Smooth muscle cell (in vitro differentiated cells): Measurements from ENCODE around the gene PROM1. TPM values are rescaled to one million over a fixed set of nuclear protein-coding genes. Genes with fewer than 3 reads are reported as not detected.

Experiments used
- DNase-seq: peaks from one replicate; lab custom pipeline; 2025; ENCODE audit not compliant: unreplicated experiment; lab: John Stamatoyannopoulos, UW
- H2AFZ ChIP-seq: fragments of 200-600 bp; sonication (generic); 2 replicates; pipeline ENCODE4 v1.6.0; 2016; ENCODE audit warnings: antibody characterized with exemption, low read depth, mild to moderate bottlenecking
- H3F3A ChIP-seq: fragments of 200-600 bp; sonication (generic); 2 replicates; pipeline ENCODE4 v1.6.0; 2017; ENCODE audit warnings: antibody characterized with exemption, low read depth
- H3K27ac ChIP-seq: fragments of 200-600 bp; sonication (generic); 2 replicates; pipeline ENCODE4 v1.5.1; 2016; ENCODE audit warnings: low read depth, mild to moderate bottlenecking
- H3K27me3 ChIP-seq: fragments of 200-600 bp; sonication (generic); 2 replicates; pipeline ENCODE4 v1.6.1; 2016; ENCODE audit warnings: low read depth, mild to moderate bottlenecking
- H3K36me3 ChIP-seq: fragments of 200-600 bp; sonication (generic); 2 replicates; pipeline ENCODE4 v1.5.1; 2016; ENCODE audit warnings: low read depth
- H3K4me1 ChIP-seq: fragments of 200-600 bp; sonication (generic); 2 replicates; pipeline ENCODE4 v1.5.1; 2016; ENCODE audit warnings: low read depth
- H3K4me2 ChIP-seq: fragments of 200-600 bp; sonication (generic); 2 replicates; pipeline ENCODE4 v1.6.0; 2016; ENCODE audit warnings: mild to moderate bottlenecking
- H3K4me3 ChIP-seq: fragments of 200-600 bp; sonication (generic); 2 replicates; pipeline ENCODE4 v1.5.1; 2016; ENCODE audit warnings: mild to moderate bottlenecking
- H3K79me2 ChIP-seq: fragments of 200-600 bp; sonication (generic); 2 replicates; pipeline ENCODE4 v1.6.0; 2016; ENCODE audit warnings: low read depth, mild to moderate bottlenecking
- H3K9ac ChIP-seq: fragments of 200-600 bp; sonication (generic); 2 replicates; pipeline ENCODE4 v1.6.0; 2016; ENCODE audit warnings: low read depth
- H3K9me3 ChIP-seq: fragments of 200-600 bp; sonication (generic); replicated peaks from 2 replicates; pipeline ENCODE4 v1.5.1; 2016; ENCODE audit warnings: low read depth
- H4K20me1 ChIP-seq: fragments of 200-600 bp; sonication (generic); 2 replicates; pipeline ENCODE4 v1.6.0; 2016; ENCODE audit warnings: low read depth
- WGBS: methylation state at CpG from one replicate; pipeline ENCODE4 v1.1.7; 2016; ENCODE audit warnings: low lambda C conversion rate; 5-methylcytosine and 5-hydroxymethylcytosine counted together
- polyA plus RNA-seq: library from polyadenylated mRNA; unstranded; fragments of >200 nt; fragmentation: Nextera tagmentation; extraction: Ambion mirVana; gene quantifications from 2 replicates; pipeline ENCODE4 v1.2.1, GENCODE V29; 2016
- total RNA-seq: library from RNA; depleted of rRNA; stranded (reverse); fragments of >200 nt; gene quantifications from 2 replicates; pipeline ENCODE4 v1.2.3, GENCODE V29; 2014
- TF ChIP-seq, protein P1 (sequence below): fragments of 200-600 bp; sonication (generic); IDR thresholded peaks from 2 replicates; pipeline ENCODE4 v1.5.1; 2017; ENCODE audit warnings: borderline replicate concordance, mild to moderate bottlenecking, antibody characterized with exemption; ENCODE audit not compliant: insufficient read depth, poor library complexity, severe bottlenecking

PROM1 gene
- total and polyA plus RNA-seq, 2 experiments from 2014 or later, result 0.56 to 1.7 TPM

DNA sequence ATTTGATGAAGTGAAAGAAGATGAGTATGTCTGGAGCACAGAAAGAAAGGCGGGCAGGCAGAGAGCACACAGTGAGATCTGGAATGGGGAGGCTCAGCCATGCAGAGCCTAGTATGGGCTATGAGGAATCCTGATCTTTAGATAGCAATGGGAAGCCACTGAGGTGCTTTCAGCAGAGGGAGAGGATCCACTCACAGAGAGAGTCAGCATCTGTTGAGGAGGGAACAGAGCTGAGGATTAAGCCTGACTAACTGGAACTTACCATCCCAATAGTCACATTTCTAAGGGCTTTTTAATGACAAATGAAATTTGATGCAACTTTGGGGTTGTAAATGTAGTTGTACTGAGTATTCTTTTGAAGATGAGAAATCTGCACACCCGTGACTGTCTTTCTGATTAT, 100.2 kb downstream of the PROM1 start:
- WGBS, result 78% methylated on average over 2 of the region's 2 CpGs
- no peaks in the 10 kb centered on the region for H3K79me2 ChIP-seq
- H3K4me2 ChIP-seq, result no peak overlapping the region
- no peaks in the 10 kb centered on the region for H3F3A ChIP-seq
- no peak overlapping the region for H3K4me3 ChIP-seq
- TF ChIP-seq, protein P1, sequence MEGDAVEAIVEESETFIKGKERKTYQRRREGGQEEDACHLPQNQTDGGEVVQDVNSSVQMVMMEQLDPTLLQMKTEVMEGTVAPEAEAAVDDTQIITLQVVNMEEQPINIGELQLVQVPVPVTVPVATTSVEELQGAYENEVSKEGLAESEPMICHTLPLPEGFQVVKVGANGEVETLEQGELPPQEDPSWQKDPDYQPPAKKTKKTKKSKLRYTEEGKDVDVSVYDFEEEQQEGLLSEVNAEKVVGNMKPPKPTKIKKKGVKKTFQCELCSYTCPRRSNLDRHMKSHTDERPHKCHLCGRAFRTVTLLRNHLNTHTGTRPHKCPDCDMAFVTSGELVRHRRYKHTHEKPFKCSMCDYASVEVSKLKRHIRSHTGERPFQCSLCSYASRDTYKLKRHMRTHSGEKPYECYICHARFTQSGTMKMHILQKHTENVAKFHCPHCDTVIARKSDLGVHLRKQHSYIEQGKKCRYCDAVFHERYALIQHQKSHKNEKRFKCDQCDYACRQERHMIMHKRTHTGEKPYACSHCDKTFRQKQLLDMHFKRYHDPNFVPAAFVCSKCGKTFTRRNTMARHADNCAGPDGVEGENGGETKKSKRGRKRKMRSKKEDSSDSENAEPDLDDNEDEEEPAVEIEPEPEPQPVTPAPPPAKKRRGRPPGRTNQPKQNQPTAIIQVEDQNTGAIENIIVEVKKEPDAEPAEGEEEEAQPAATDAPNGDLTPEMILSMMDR, result no peak
- DNase-seq, result no peak
- no peak overlapping the region for H2AFZ ChIP-seq
- H4K20me1 ChIP-seq, result no peaks in the 10 kb centered on the region
- no peaks in the 10 kb centered on the region for H3K36me3 ChIP-seq
- no peak overlapping the region for H3K9ac ChIP-seq
- no peak overlapping the region for H3K27ac ChIP-seq
- H3K9me3 ChIP-seq, result no peaks in the 10 kb centered on the region
- H3K27me3 ChIP-seq, result no peaks in the 10 kb centered on the region
- H3K4me1 ChIP-seq, result no peaks in the 10 kb centered on the region

DNA sequence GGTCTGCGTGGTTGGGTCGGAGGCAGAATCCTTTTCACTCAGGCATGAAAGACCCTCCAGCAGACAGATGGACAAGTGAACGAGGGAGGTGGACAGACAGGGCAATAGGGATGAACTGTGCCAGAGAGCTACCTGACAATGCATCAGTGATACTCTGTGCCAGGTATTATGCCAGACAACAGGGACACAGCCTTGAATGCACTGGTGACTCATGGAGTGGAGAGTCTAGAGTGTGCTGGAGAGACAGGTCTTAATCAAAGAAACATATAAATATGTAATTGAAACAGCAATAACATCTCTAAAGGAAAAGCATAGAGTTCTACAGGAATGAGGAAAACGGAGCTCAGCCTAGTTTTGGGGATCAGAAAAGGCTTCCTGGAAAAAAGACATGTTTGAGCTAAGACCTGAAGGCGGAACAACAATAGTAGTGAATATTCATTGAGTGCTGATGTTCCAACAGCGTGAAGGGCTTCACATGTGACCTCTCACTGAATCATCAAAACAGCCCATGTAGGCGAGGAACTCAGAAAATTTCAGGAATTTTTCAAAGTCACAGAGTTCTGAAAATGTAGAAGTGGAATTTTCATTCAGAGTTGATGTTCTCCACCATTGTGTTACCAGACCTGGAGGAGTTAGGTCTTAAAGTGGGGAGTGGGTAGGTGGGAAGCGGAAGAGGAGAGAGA, 100.8 kb downstream of the PROM1 start:
- Histone ChIP-seq H3K27ac (no peak overlapping the region), H3K9me3 (no peaks in the 10 kb centered on the region), H2AFZ (no peak overlapping the region), H3K27me3 (no peaks in the 10 kb centered on the region), H3K4me1 (no peaks in the 10 kb centered on the region), H3K4me3 (no peak overlapping the region), H3K79me2 (no peaks in the 10 kb centered on the region), H3F3A (no peaks in the 10 kb centered on the region), H3K4me2 (no peak overlapping the region), H4K20me1 (no peaks in the 10 kb centered on the region), H3K36me3 (no peaks in the 10 kb centered on the region), H3K9ac (no peak overlapping the region)
- 80% methylated on average over 8 of the region's 8 CpGs for WGBS
- DNase-seq, result no peak
- TF ChIP-seq, protein P1, result no peak

DNA sequence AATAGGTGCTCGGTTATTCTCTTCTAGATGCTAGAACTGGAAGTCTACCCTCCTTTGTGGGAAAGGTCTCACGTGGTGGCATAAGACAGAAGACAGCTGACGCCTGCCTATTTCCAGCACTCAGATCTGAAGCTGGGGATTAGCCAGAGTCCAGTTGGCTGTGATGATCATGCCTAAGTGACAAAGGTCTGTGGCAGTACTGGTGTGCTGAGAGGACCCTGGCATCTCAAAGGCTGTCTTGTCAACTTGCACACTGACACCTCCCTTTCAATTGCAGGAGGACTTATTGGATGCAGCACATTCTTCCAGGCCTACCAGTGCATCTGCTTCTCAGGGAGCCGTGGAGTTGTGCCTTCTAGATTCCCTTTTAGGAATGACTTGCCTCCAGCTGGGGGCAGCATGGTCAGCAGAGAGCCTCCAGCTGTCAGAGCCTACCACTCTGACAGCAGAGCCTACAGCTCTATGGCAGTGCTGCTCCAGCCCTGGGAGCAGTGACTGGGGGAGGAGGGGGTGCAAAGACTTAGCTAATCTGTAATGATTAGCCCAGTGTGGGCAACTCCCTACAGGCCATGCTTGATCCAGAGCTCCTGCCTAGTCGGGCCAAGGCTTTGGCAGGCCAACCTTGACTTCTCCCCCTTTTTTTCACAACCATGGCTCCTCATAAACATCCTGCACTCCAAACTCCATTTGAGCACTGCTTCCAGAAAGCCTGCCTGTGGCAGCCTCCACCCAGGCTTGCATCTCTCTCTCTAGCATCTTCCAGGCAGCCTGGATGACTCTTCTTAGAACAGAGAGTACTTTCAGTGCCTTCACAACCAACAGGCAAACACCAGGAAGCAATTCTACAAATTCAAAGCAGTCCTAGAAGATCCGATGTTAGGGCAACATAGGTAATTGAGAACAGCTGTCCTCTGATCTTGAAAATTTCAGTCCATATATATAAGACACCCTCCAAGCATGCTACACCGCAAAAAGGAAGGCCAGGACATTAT, 107.1 kb downstream of the PROM1 start:
- no peak overlapping the region for H3K4me3 ChIP-seq
- no peak overlapping the region for H3K27ac ChIP-seq
- H4K20me1 ChIP-seq, result no peaks in the 10 kb centered on the region
- no peaks in the 10 kb centered on the region for H3F3A ChIP-seq
- H3K9ac ChIP-seq, result no peak overlapping the region
- TF ChIP-seq, protein P1, result no peak
- no peaks in the 10 kb centered on the region for H3K27me3 ChIP-seq
- 84% methylated on average over 7 of the region's 7 CpGs for WGBS
- H3K36me3 ChIP-seq, result no peaks in the 10 kb centered on the region
- H3K79me2 ChIP-seq, result no peaks in the 10 kb centered on the region
- no peak overlapping the region for H2AFZ ChIP-seq
- DNase-seq, result no peak
- H3K4me2 ChIP-seq, result no peak overlapping the region
- H3K4me1 ChIP-seq, result no peaks in the 10 kb centered on the region
- no peaks in the 10 kb centered on the region for H3K9me3 ChIP-seq
